ENCODE measurements around the gene GAS7. TPM values are rescaled to one million over a fixed set of nuclear protein-coding genes. Genes with fewer than 3 reads are reported as not detected.
"Not testable (repeated sequence)": the region's sequence is repeated elsewhere in the genome, so short reads cannot be mapped to it uniquely, and the experiment has no call there.

Gene GAS7
- polyA plus RNA-seq, 4 donors: 14.1 to 55.7 (median 22.5) TPM

GRCh38 chr17:10116267-10116666 is 82.1 kb downstream of the GAS7 start:
- no peak for DNase-seq (ENCODE audit: low read depth in 4 of 4, low spot score in 3 of 4)

- no peak for DNase-seq (ENCODE audit: low read depth in 4 of 4, low spot score in 3 of 4)
These were observed 82.9 kb downstream of the GAS7 start for GRCh38 chr17:10115536-10115932.

- no peak for DNase-seq (ENCODE audit: low read depth in 4 of 4, low spot score in 3 of 4)
These were observed 83.4 kb downstream of the GAS7 start for GRCh38 chr17:10114931-10115535.

- DNase-seq (ENCODE audit: low read depth in 4 of 4, low spot score in 3 of 4): no peak
These were observed 85.4 kb downstream of the GAS7 start for GRCh38 chr17:10112962-10113361.

- DNase-seq (ENCODE audit: low read depth in 4 of 4, low spot score in 3 of 4): no peak
These were observed 86.4 kb downstream of the GAS7 start for GRCh38 chr17:10111907-10112452.

- DNase-seq (ENCODE audit: low read depth in 4 of 4, low spot score in 3 of 4): no peak
These were observed 89.3 kb downstream of the GAS7 start for GRCh38 chr17:10109146-10109545.

- DNase-seq (ENCODE audit: low read depth in 4 of 4, low spot score in 3 of 4): no peak
These were observed 90.9 kb downstream of the GAS7 start for GRCh38 chr17:10107316-10108165.

GRCh38 chr17:10106067-10106466 is 92.3 kb downstream of the GAS7 start:
- DNase-seq (ENCODE audit: low read depth in 4 of 4, low spot score in 3 of 4): no peak

GRCh38 chr17:10105513-10106001 is 92.8 kb downstream of the GAS7 start:
- DNase-seq (ENCODE audit: low read depth in 4 of 4, low spot score in 3 of 4): peak in 3 of 4 donors; percentile 64 to 82 (median 70)

- DNase-seq (ENCODE audit: low read depth in 4 of 4, low spot score in 3 of 4): no peak
These were observed 94.7 kb downstream of the GAS7 start for GRCh38 chr17:10103712-10104111.

GRCh38 chr17:10102817-10103216 is 95.6 kb downstream of the GAS7 start:
- no peak for DNase-seq (ENCODE audit: low read depth in 4 of 4, low spot score in 3 of 4)

- no peak for DNase-seq (ENCODE audit: low read depth in 4 of 4, low spot score in 3 of 4)
These were observed 99.3 kb downstream of the GAS7 start for GRCh38 chr17:10099051-10099571.

- no peak for DNase-seq (ENCODE audit: low read depth in 4 of 4, low spot score in 3 of 4)
These were observed 101.8 kb downstream of the GAS7 start for GRCh38 chr17:10096596-10096995.

- DNase-seq (ENCODE audit: low read depth in 4 of 4, low spot score in 3 of 4): not testable (repeated sequence)
These were observed 103.1 kb downstream of the GAS7 start for GRCh38 chr17:10095295-10095694.

GRCh38 chr17:10094797-10095196 is 103.6 kb downstream of the GAS7 start:
- DNase-seq (ENCODE audit: low read depth in 4 of 4, low spot score in 3 of 4): no peak

- no peak for DNase-seq (ENCODE audit: low read depth in 4 of 4, low spot score in 3 of 4)
These were observed 105.8 kb downstream of the GAS7 start for GRCh38 chr17:10092595-10092994.

GRCh38 chr17:10091046-10091445 is 107.4 kb downstream of the GAS7 start:
- DNase-seq (ENCODE audit: low read depth in 4 of 4, low spot score in 3 of 4): no peak

GRCh38 chr17:10089196-10089804 is 109.1 kb downstream of the GAS7 start:
- DNase-seq (ENCODE audit: low read depth in 4 of 4, low spot score in 3 of 4): no peak

GRCh38 chr17:10088444-10088843 is 110.0 kb downstream of the GAS7 start:
- DNase-seq (ENCODE audit: low read depth in 4 of 4, low spot score in 3 of 4): no peak

- DNase-seq (ENCODE audit: low read depth in 4 of 4, low spot score in 3 of 4): no peak
These were observed 111.1 kb downstream of the GAS7 start for GRCh38 chr17:10087355-10087754.

- DNase-seq (ENCODE audit: low read depth in 4 of 4, low spot score in 3 of 4): no peak
These were observed 114.5 kb downstream of the GAS7 start for GRCh38 chr17:10083864-10084263.
